ENCODE measurements around the gene OR6C6.

OR6C6 gene

DNA sequence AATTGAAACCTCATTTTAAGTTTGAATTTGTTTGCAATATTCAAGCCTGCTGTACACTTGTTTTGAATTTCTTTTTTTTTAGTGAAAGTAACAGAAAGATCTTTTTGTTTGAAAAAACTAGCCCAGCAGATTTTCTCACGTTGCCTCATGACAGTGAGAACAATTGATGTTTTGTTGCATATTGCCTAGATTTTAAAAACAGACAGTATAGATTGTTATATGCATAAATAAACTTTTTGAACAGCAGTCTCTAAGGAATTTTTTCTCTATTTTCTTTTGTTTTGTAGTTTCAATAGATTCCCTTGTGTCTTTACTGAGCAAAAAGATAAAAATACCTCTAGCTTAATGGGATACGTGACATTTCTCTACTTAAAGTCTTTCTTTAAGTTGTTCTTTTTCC, 15.4 kb downstream of the OR6C6 start:
- DNase-seq (ENCODE audit: low read depth) = no peak
- TF ChIP-seq, protein P1, sequence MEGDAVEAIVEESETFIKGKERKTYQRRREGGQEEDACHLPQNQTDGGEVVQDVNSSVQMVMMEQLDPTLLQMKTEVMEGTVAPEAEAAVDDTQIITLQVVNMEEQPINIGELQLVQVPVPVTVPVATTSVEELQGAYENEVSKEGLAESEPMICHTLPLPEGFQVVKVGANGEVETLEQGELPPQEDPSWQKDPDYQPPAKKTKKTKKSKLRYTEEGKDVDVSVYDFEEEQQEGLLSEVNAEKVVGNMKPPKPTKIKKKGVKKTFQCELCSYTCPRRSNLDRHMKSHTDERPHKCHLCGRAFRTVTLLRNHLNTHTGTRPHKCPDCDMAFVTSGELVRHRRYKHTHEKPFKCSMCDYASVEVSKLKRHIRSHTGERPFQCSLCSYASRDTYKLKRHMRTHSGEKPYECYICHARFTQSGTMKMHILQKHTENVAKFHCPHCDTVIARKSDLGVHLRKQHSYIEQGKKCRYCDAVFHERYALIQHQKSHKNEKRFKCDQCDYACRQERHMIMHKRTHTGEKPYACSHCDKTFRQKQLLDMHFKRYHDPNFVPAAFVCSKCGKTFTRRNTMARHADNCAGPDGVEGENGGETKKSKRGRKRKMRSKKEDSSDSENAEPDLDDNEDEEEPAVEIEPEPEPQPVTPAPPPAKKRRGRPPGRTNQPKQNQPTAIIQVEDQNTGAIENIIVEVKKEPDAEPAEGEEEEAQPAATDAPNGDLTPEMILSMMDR (IDR thresholded peaks at IDR 0.05; ENCODE audit: control insufficient read depth, insufficient read depth, low read depth, low read length, missing control alignments) = no peak
- no peak overlapping the region for H3K4me3 ChIP-seq (ENCODE audit: control insufficient read depth, low read depth, low read length)

DNA sequence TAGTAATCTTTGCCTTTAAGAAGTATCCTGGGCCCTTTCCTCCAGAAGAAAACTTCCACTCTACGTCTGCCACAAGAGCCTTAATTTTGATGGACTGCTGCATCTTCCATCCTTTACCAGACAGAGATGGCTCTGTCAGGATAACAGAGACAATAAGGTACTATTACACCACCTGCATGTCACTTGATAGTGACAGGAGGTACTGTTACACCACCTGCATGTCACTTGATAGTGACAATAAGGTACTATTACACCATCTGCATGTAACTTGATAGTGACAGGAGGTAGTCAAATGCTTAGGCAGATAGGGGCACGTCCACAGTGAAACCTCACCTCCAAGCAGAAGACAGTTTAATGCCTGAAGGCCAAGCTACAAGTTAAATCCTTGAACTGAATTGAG, 38.1 kb downstream of the OR6C6 start:
- H3K4me3 ChIP-seq (ENCODE audit: control insufficient read depth, low read depth, low read length) = no peak overlapping the region
- TF ChIP-seq, protein P1 (IDR thresholded peaks at IDR 0.05; ENCODE audit: control insufficient read depth, insufficient read depth, low read depth, low read length, missing control alignments) = no peak
- DNase-seq (ENCODE audit: low read depth) = no peak

DNA sequence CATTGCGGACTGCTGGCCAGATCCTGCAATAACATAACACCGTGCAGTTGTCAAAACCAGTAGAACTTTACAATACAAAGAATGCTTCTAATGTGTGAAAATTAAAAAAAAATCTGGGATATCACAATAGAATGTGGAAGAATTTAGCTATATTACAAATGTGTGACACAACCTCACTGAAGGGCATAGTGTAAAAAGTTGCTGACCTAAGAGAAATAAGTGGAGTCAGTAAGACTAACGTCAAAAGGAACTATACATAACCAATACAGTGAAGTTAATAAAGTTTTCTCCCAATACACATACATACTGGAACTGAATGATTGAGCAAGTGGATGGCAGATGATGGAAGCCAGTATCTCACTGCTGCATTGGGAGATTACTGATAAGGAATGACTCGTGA, 39.5 kb downstream of the OR6C6 start:
- DNase-seq (ENCODE audit: low read depth) = no peak
- no peak overlapping the region for H3K4me3 ChIP-seq (ENCODE audit: control insufficient read depth, low read depth, low read length)
- TF ChIP-seq, protein P1 (IDR thresholded peaks at IDR 0.05; ENCODE audit: control insufficient read depth, insufficient read depth, low read depth, low read length, missing control alignments) = no peak

DNA sequence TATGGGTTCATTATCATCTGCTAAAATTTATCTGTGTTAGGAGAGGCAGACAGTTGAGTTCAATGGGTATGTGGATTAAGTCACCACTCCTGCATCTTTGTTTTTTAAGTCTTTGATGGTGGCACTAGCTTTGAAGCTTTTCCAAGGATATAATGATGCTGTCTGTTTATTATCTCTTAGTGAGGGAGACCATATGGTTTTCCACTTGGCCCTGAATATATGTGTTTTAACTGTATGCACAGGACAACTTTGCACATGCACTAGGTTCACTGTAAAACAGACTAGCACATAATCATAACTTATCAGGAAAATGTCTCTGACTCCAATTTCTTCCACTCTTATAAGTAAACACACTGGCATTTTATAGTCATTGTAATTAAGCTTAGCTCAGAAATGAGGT, 43.1 kb downstream of the OR6C6 start:
- H3K4me3 ChIP-seq (ENCODE audit: control insufficient read depth, low read depth, low read length) = no peak overlapping the region
- TF ChIP-seq, protein P1 (IDR thresholded peaks at IDR 0.05; ENCODE audit: control insufficient read depth, insufficient read depth, low read depth, low read length, missing control alignments) = no peak
- DNase-seq (ENCODE audit: low read depth) = no peak

DNA sequence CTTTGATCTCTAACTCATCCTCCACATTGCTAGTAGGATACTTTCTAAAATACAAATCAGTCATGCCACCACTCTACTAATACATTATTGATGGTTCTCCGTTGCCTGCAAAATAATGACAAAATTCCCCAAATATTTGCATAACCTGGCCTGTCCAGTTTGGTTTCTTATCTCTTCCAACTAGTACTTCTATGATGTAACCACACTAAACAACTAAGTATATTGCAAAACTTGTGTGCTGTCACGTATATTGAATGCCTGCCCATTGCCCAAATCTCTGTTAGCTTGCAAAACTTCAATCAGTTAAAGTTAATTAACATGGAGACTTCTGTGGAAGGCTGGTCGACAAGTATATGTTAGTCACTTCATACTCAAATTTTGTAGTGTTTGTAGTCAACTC, 45.4 kb downstream of the OR6C6 start:
- no peak for DNase-seq (ENCODE audit: low read depth)
- H3K4me3 ChIP-seq (ENCODE audit: control insufficient read depth, low read depth, low read length) = no peak overlapping the region
- TF ChIP-seq, protein P1 (IDR thresholded peaks at IDR 0.05; ENCODE audit: control insufficient read depth, insufficient read depth, low read depth, low read length, missing control alignments) = no peak

DNA sequence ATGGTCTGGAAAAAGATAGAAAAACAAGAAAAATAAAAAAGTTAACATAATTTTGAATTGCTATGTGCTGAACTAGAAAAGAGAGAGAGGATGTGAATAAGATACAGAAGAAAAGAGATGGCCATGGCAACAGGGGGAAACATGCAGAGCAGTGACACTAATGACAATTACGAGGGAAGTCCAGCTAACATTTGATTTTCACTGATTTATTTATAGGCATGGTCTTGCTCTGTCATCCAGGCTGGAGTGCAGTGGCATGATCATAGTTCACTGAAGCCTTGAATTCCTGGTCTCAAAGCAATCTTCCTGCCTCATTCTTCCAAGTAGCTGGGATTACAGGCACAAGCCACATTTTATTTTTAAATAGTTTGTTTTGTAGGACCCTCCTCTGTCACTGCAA, 50.2 kb downstream of the OR6C6 start:
- no peak overlapping the region for H3K4me3 ChIP-seq (ENCODE audit: control insufficient read depth, low read depth, low read length)
- no peak for DNase-seq (ENCODE audit: low read depth)
- TF ChIP-seq, protein P1 (IDR thresholded peaks at IDR 0.05; ENCODE audit: control insufficient read depth, insufficient read depth, low read depth, low read length, missing control alignments) = no peak

DNA sequence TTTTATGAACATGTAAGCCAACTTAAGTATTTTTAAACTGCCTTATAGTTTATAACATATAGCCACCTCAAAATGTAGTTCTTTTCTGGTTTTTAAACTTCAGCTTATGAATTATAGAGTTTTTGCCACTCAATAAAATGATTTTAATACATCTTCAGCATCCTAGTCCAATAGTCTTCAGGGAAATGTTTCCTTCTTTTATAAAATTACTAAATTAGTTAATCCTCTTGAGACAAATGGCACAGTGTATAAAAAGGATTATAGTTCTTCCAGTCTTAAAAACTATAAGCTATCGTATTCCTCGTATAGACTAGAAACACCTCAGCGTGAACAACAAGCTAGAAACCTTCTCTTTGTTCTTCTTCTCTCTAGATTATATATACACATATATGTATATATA, 52.1 kb downstream of the OR6C6 start, which contains the start of gene OR6C74:
Gene OR6C74, plus strand, starts transcription at position 301 of the 400 bp plus-strand sequence. CDS start 2,679 bp downstream, outside the sequence.
- TF ChIP-seq, protein P1 (IDR thresholded peaks at IDR 0.05; ENCODE audit: control insufficient read depth, insufficient read depth, low read depth, low read length, missing control alignments) = no peak
- H3K4me3 ChIP-seq (ENCODE audit: control insufficient read depth, low read depth, low read length) = no peak within 1 kb of the TSS
- no peak for DNase-seq (ENCODE audit: low read depth)

All from AG09309 (cell line).